GM10266 (cell line): Measurements from ENCODE around the gene SEZ6.

Experiments used
- DNase-seq: peaks from one replicate; pipeline ENCODE4 v3.0.0; 2012; ENCODE audit errors: extremely low spot score
- TF ChIP-seq, protein P1 (sequence below): IDR thresholded peaks from 2 replicates; pipeline ENCODE4 v1.5.1; 2012; ENCODE audit warnings: mild to moderate bottlenecking, low read depth; ENCODE audit not compliant: control insufficient read depth, insufficient read depth; ENCODE audit errors: missing control alignments

SEZ6 gene

DNA sequence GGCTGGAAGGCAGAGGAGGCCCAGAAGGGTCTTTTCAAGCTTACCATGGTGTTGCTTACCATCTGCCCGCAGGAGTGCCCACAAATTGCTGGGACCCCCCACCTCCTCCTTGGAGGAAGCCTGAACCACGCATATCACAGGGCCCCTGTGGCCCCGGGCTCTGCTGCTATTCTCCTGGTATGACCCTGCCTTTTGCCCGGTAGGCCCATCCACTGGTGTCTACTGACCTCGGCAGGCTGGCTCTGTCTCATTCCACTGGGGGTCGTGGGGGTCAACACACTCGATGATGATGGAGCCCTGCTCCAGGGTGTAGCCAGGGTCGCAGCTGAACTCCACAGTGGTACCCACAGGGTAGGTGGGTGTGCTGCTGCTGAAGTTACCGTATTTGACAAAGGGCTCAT lies 46.4 kb downstream of the SEZ6 start:
- TF ChIP-seq, protein P1, sequence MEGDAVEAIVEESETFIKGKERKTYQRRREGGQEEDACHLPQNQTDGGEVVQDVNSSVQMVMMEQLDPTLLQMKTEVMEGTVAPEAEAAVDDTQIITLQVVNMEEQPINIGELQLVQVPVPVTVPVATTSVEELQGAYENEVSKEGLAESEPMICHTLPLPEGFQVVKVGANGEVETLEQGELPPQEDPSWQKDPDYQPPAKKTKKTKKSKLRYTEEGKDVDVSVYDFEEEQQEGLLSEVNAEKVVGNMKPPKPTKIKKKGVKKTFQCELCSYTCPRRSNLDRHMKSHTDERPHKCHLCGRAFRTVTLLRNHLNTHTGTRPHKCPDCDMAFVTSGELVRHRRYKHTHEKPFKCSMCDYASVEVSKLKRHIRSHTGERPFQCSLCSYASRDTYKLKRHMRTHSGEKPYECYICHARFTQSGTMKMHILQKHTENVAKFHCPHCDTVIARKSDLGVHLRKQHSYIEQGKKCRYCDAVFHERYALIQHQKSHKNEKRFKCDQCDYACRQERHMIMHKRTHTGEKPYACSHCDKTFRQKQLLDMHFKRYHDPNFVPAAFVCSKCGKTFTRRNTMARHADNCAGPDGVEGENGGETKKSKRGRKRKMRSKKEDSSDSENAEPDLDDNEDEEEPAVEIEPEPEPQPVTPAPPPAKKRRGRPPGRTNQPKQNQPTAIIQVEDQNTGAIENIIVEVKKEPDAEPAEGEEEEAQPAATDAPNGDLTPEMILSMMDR = no peak
- DNase-seq = no peak

DNA sequence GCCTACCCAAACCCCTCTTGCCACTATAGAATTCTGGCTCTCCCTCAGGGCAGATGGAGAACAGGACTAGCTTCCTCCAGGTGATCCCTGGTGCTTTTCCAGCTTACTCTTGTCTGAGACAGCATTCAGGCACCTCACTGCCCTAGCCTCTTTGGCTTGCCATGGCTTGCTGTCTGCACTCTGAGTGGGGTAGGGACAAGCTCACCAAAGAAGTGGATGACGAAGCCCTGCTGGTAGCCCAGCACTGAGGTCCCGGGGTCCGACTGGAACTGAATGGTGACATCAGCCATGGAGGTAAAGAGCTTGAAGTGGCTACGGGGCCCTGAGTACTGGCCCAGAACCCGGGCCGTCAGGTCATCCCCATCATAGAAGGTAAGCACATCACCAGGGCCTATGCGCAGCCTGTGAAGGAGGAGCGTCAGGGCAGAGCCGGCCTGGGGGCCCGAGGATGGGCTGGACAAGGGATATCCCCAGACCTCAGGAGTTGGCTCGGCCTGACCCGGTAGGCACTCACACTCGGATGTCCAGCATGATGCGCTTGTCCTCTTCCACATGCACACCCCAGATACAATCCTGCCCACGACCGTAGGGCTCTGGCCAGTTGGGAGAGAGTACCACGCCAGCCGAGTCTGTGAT lies 46.9 kb downstream of the SEZ6 start:
- TF ChIP-seq, protein P1 = no peak
- DNase-seq = no peak

DNA sequence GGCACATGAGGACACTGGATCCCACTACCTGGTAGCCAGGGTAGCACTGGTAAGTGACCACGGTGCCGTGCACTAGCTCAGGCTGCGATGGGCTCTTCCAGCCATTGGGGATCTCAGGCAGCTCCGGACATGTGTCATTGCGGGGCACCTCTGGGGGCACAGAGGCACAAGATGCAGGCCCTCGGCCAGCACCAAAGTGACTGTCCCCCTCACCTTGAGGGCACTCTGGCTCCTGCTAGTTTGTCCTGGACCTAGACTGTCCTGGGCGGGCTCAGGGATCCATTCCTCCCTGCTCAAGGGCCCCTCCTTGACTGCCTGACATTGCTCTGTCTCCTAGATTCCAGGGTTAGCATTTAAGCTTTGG lies 47.9 kb downstream of the SEZ6 start:
- DNase-seq = no peak
- TF ChIP-seq, protein P1 = no peak

DNA sequence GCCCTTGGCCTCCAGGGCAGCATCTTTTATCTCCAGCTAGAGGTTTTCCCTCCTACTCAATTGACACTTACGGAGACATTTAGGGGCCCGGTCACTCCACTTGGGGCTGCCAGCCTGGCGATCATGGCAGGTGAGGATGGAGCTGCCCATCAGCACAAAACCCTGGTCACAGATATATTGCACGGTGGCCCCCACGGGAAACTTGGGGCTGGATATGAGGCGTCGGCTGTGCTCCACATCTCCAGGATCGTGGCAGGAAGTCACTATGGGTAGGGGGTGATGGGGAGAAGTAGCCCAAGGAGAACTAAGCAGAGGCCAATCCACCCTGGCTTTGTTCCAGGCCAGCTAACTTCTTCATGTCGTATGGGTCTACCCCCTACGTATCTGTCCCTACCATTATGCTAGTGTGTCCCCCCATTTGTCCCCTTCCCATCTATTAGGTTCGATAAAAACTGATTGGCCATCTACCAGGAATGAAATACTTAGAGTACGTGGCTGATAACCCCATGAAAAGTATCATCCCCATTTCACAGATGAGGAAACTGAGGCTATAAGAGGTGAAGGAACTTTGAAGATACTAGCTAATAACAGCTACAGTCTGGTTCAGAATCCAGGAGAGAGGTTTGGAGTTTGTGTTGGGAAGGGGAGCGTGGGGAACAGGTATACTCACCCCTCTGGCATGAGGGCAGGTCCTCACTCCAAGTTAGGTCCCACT lies 48.4 kb downstream of the SEZ6 start:
- TF ChIP-seq, protein P1 = no peak
- DNase-seq = no peak

DNA sequence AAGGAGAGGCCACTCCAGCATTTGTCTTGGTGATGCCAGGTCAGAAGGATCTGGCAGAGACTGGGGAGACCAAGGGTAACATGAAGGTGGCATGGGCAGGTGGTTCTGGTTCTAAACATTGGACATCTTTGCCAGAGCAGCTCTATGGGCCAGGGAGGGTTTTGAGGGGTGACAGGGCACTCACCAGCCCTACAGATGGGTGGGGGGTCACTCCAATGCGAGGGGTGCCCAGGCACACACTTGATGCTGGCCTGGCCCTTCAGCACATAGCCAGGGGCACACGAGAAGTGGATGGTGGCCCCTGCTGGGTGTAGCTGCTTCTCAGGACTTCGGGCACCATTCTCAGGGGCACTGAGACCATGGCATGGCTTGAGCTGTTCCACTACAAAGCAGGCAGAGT lies 49.0 kb downstream of the SEZ6 start:
- no peak for DNase-seq
- TF ChIP-seq, protein P1 = no peak

DNA sequence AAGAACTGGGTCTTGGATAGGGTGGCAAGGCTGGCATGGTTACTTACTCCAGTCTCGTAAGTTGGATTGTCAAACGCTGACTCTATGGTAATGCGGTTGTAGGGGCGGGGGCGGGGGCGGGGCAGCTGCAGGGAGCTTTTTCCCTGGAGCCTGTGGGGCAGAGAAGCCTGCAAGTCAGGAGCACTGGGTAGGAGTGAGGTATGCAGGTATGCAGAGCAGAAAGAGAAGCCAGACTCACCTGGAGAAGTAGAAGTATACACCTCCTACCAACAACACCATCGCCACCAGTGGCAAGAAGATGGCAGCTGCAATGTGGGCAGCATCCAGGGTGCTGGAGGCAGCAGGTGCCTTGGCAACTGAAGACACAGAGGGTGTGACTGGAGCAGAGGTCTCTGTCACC lies 49.7 kb downstream of the SEZ6 start:
- TF ChIP-seq, protein P1 = no peak
- no peak for DNase-seq

DNA sequence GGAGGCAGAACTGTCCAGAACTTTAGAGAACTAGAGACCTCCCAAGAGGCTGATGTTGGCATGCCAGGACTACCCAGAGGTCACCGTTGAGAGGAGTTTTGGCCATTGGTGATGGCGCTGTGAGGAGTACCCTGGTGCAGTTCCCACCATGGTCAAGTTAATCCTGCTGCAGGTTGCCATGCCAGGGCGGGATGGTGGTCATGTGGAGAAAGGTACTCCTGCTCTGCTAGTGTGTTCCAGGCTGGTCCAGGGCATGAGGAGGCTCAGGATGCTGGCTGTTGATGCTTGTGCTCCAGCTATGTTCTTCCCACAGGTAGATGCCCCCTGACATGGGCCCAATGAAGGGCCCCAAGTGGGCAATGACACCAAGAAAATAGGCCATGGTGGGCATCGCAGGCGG lies 50.4 kb downstream of the SEZ6 start:
- TF ChIP-seq, protein P1 = no peak
- no peak for DNase-seq
